ENCODE data around the gene GIGYF2. TPM values are rescaled to one million over a fixed set of nuclear protein-coding genes. Genes with fewer than 3 reads are reported as not detected.
A peak's percentile ranks its signal among the peaks of the same experiment; 100 is the strongest.

Gene GIGYF2
- total and polyA plus RNA-seq, 2 of the 13 experiments (the other 11 are each of a cell fraction or from before 2014, with no cell fraction given): 44.9 to 73.5 TPM

DNA sequence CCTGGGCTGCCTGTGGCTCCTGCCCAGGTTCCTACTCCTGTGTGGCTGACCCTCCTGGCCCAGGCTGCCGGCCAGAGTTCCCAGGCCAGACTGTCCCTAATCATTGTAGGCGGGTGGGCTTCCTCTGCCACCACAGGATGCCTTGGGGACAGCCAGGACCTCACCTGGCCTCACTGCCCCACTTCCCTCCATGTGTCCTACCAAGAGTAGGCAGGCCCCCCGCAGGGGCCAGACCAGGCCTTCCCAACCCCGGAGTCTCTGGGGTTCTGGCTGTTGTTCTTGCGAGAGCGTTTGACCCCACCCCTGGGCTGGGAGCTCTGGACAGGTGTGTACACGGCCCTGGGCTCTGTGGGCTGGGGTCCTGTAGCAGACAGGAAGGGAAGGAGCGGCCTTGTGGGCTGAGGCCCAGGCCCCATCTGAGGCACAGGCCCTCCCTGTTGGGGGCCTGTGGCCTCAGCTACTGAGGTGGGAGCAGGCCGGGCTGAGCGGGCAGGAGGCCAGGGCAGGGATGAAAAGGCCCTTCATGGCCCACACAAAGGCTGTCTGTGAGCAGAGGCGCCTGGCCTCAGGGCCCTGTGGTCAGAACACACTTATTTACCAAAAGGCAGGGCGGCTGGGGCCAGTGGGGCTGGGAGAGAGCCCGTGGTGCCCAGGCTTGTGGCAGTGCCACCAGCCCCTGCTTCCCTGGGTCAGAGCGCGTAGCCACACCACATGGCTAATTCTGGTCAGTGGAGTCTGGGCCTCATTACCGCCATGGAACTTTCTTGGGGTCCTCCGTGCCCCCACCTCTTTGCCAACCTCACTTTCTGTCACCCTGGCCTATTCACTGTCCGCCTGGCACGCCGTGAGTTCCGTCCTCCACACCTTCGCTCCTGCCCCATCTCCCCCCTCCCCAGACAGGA lies 175.0 kb downstream of the GIGYF2 start (continued):
- TF ChIP-seq, protein P1, sequence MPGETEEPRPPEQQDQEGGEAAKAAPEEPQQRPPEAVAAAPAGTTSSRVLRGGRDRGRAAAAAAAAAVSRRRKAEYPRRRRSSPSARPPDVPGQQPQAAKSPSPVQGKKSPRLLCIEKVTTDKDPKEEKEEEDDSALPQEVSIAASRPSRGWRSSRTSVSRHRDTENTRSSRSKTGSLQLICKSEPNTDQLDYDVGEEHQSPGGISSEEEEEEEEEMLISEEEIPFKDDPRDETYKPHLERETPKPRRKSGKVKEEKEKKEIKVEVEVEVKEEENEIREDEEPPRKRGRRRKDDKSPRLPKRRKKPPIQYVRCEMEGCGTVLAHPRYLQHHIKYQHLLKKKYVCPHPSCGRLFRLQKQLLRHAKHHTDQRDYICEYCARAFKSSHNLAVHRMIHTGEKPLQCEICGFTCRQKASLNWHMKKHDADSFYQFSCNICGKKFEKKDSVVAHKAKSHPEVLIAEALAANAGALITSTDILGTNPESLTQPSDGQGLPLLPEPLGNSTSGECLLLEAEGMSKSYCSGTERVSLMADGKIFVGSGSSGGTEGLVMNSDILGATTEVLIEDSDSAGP (CRISPR knock-in tag; IDR thresholded peaks at IDR 0.05; ENCODE audit: borderline replicate concordance): peak; percentile 28
- TF ChIP-seq ZNF264 (CRISPR knock-in tag; IDR thresholded peaks at IDR 0.05) (no peak), ZNF629 (CRISPR knock-in tag; conservative IDR thresholded peaks at IDR 0.05) (no peak), ATF7 (IDR thresholded peaks at IDR 0.05) (no peak), ATF7 (CRISPR knock-in tag; IDR thresholded peaks at IDR 0.05) (no peak), ZFP1 (CRISPR knock-in tag; IDR thresholded peaks at IDR 0.05) (no peak), ZNF660 (CRISPR knock-in tag; IDR thresholded peaks at IDR 0.05; ENCODE audit: borderline replicate concordance, low read depth) (no peak), RFX3 (CRISPR knock-in tag; IDR thresholded peaks at IDR 0.05) (no peak), ZNF33A (CRISPR knock-in tag; IDR thresholded peaks at IDR 0.05; ENCODE audit: borderline replicate concordance) (no peak), SMYD3 (CRISPR knock-in tag; IDR thresholded peaks at IDR 0.05) (peak; percentile 82; the same call in 1 of the 2 replicates), ZNF780A (CRISPR knock-in tag; IDR thresholded peaks at IDR 0.05) (no peak), GLI4 (CRISPR knock-in tag; IDR thresholded peaks at IDR 0.05; ENCODE audit: borderline replicate concordance) (no peak), SETDB1 (CRISPR knock-in tag; IDR thresholded peaks at IDR 0.05; ENCODE audit: borderline replicate concordance) (no peak), ZNF530 (CRISPR knock-in tag; IDR thresholded peaks at IDR 0.05; ENCODE audit: low read depth) (no peak), REXO4 (CRISPR knock-in tag; IDR thresholded peaks at IDR 0.05; ENCODE audit: borderline replicate concordance) (no peak), ZNF224 (CRISPR knock-in tag; IDR thresholded peaks at IDR 0.05) (no peak)
- TF ChIP-seq, protein P2, sequence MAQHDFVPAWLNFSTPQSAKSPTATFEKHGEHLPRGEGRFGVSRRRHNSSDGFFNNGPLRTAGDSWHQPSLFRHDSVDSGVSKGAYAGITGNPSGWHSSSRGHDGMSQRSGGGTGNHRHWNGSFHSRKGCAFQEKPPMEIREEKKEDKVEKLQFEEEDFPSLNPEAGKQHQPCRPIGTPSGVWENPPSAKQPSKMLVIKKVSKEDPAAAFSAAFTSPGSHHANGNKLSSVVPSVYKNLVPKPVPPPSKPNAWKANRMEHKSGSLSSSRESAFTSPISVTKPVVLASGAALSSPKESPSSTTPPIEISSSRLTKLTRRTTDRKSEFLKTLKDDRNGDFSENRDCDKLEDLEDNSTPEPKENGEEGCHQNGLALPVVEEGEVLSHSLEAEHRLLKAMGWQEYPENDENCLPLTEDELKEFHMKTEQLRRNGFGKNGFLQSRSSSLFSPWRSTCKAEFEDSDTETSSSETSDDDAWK (CRISPR knock-in tag; IDR thresholded peaks at IDR 0.05): no peak
- TF ChIP-seq, protein P3, sequence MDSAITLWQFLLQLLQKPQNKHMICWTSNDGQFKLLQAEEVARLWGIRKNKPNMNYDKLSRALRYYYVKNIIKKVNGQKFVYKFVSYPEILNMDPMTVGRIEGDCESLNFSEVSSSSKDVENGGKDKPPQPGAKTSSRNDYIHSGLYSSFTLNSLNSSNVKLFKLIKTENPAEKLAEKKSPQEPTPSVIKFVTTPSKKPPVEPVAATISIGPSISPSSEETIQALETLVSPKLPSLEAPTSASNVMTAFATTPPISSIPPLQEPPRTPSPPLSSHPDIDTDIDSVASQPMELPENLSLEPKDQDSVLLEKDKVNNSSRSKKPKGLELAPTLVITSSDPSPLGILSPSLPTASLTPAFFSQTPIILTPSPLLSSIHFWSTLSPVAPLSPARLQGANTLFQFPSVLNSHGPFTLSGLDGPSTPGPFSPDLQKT (CRISPR knock-in tag; IDR thresholded peaks at IDR 0.05; ENCODE audit: borderline replicate concordance): no peak
- TF ChIP-seq, protein P4, sequence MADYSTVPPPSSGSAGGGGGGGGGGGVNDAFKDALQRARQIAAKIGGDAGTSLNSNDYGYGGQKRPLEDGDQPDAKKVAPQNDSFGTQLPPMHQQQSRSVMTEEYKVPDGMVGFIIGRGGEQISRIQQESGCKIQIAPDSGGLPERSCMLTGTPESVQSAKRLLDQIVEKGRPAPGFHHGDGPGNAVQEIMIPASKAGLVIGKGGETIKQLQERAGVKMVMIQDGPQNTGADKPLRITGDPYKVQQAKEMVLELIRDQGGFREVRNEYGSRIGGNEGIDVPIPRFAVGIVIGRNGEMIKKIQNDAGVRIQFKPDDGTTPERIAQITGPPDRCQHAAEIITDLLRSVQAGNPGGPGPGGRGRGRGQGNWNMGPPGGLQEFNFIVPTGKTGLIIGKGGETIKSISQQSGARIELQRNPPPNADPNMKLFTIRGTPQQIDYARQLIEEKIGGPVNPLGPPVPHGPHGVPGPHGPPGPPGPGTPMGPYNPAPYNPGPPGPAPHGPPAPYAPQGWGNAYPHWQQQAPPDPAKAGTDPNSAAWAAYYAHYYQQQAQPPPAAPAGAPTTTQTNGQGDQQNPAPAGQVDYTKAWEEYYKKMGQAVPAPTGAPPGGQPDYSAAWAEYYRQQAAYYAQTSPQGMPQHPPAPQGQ (CRISPR knock-in tag; IDR thresholded peaks at IDR 0.05; ENCODE audit: borderline replicate concordance): no peak
- TF ChIP-seq, protein P5, sequence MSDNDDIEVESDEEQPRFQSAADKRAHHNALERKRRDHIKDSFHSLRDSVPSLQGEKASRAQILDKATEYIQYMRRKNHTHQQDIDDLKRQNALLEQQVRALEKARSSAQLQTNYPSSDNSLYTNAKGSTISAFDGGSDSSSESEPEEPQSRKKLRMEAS (IDR thresholded peaks at IDR 0.05): peak; percentile 69
